Parathyroid adenoma (tissue), 2 donors: Measurements from ENCODE around the gene PCBP4.
"Not testable (repeated sequence)": the region's sequence is repeated elsewhere in the genome, so short reads cannot be mapped to it uniquely, and the experiment has no call there.

ENCODE experiments used
- H2AFZ ChIP-seq: fragments of 300-600 bp; sonication (generic); one replicate; pipeline ENCODE4 v1.7.0; 2017; ENCODE audit warnings: antibody characterized with exemption, mild to moderate bottlenecking
- H3K27ac ChIP-seq: fragments of 300-600 bp; sonication (generic); one replicate; pipeline ENCODE4 v1.7.0; 2017
- H3K27me3 ChIP-seq: fragments of 300-600 bp; sonication (generic); one replicate; pipeline ENCODE4 v1.7.0; 2017; ENCODE audit warnings: low read length; ENCODE audit not compliant: control insufficient read depth, insufficient read depth
- H3K36me3 ChIP-seq: fragments of 300-600 bp; sonication (generic); one replicate; pipeline ENCODE4 v1.7.0; 2017; ENCODE audit warnings: low read length; ENCODE audit not compliant: control insufficient read depth, insufficient read depth
- H3K4me1 ChIP-seq: fragments of 300-600 bp; sonication (generic); one replicate; pipeline ENCODE4 v1.7.0; 2017; ENCODE audit warnings: control low read depth
- H3K4me2 ChIP-seq: fragments of 300-600 bp; sonication (generic); one replicate; pipeline ENCODE4 v1.7.0; 2017; ENCODE audit warnings: low read length
- H3K4me3 ChIP-seq: fragments of 300-600 bp; sonication (generic); one replicate; pipeline ENCODE4 v1.7.0; 2017; ENCODE audit warnings: low read depth, low read length
- H3K79me2 ChIP-seq: fragments of 300-600 bp; sonication (generic); one replicate; pipeline ENCODE4 v1.7.0; 2017; ENCODE audit warnings: control low read depth
- H3K9ac ChIP-seq: fragments of 300-600 bp; sonication (generic); one replicate; pipeline ENCODE4 v1.7.0; 2017; ENCODE audit warnings: mild to moderate bottlenecking
- H3K9me3 ChIP-seq: fragments of 300-600 bp; sonication (generic); one replicate; pipeline ENCODE4 v1.7.0; 2017; ENCODE audit warnings: low read length; ENCODE audit not compliant: control insufficient read depth
- CTCF ChIP-seq: fragments of 300-600 bp; sonication (generic); IDR thresholded peaks from one replicate; pipeline ENCODE4 v1.7.0; 2017; ENCODE audit warnings: antibody characterized with exemption, mild to moderate bottlenecking
- donor health status: primary hyperparathyroidism.

PCBP4 gene

GRCh38 chr3:51930439-51930838 is 36.8 kb downstream of the PCBP4 start:
- no peaks in the 10 kb centered on the region for H3K79me2 ChIP-seq
- H3K36me3 ChIP-seq, result no peaks in the 10 kb centered on the region
- H2AFZ ChIP-seq, result no peak overlapping the region
- no peak overlapping the region for H3K9ac ChIP-seq
- H3K4me2 ChIP-seq, result no peak overlapping the region
- H3K9me3 ChIP-seq, result no peaks in the 10 kb centered on the region
- H3K27ac ChIP-seq, result no peak overlapping the region
- no peaks in the 10 kb centered on the region for H3K27me3 ChIP-seq
- H3K4me3 ChIP-seq, result no peak overlapping the region
- TF ChIP-seq CTCF, result no peak
- H3K4me1 ChIP-seq, result no peaks in the 10 kb centered on the region

GRCh38 chr3:51929420-51930003 is 37.7 kb downstream of the PCBP4 start:
- Histone ChIP-seq H3K4me1 (no peaks in the 10 kb centered on the region), H3K79me2 (no peaks in the 10 kb centered on the region), H3K4me2 (no peak overlapping the region), H3K27ac (no peak overlapping the region), H3K9me3 (no peaks in the 10 kb centered on the region), H3K36me3 (no peaks in the 10 kb centered on the region), H3K9ac (no peak overlapping the region), H3K4me3 (no peak overlapping the region), H3K27me3 (no peaks in the 10 kb centered on the region), H2AFZ (no peak overlapping the region)
- TF ChIP-seq CTCF, result no peak

GRCh38 chr3:51928981-51929380 is 38.3 kb downstream of the PCBP4 start:
- H2AFZ ChIP-seq, H3K79me2 ChIP-seq, H3K9ac ChIP-seq, H3K27ac ChIP-seq, H3K4me3 ChIP-seq, H3K9me3 ChIP-seq, H3K36me3 ChIP-seq, H3K27me3 ChIP-seq, H3K4me1 ChIP-seq, H3K4me2 ChIP-seq: not testable (repeated sequence)

GRCh38 chr3:51928438-51928837 is 38.8 kb downstream of the PCBP4 start:
- Histone ChIP-seq H3K9me3 (no peaks in the 10 kb centered on the region), H3K4me2 (no peak overlapping the region), H3K36me3 (no peaks in the 10 kb centered on the region), H3K4me1 (no peaks in the 10 kb centered on the region), H2AFZ (no peak overlapping the region), H3K79me2 (no peaks in the 10 kb centered on the region), H3K27me3 (no peaks in the 10 kb centered on the region), H3K9ac (no peak overlapping the region), H3K27ac (no peak overlapping the region), H3K4me3 (no peak overlapping the region)
- no peak for TF ChIP-seq CTCF

- no peak overlapping the region for H3K4me3 ChIP-seq
- H3K27ac ChIP-seq, result no peak overlapping the region
- no peaks in the 10 kb centered on the region for H3K79me2 ChIP-seq
- no peaks in the 10 kb centered on the region for H3K27me3 ChIP-seq
- H3K36me3 ChIP-seq, result no peaks in the 10 kb centered on the region
- no peak overlapping the region for H2AFZ ChIP-seq
- no peaks in the 10 kb centered on the region for H3K4me1 ChIP-seq
- H3K9me3 ChIP-seq, result no peaks in the 10 kb centered on the region
- no peak overlapping the region for H3K9ac ChIP-seq
- no peak for TF ChIP-seq CTCF
- H3K4me2 ChIP-seq, result no peak overlapping the region
Observed at GRCh38 chr3:51927061-51927977, 39.9 kb downstream of the PCBP4 start.
